HEK293 (cell line): ENCODE data around the gene TYRO3.
A peak's percentile ranks its signal among the peaks of the same experiment; 100 is the strongest.

Source experiments
- EGR2 ChIP-seq: fragments of 450-650 bp; formaldehyde crosslinking; IDR thresholded peaks from 2 replicates; pipeline ENCODE4 v1.5.1; 2016; ENCODE audit warnings: low read depth, missing biosample characterization, missing genetic modification characterization
- GLIS1 ChIP-seq: fragments of 450-650 bp; formaldehyde crosslinking; IDR thresholded peaks from 2 replicates; pipeline ENCODE4 v1.5.1; 2016; ENCODE audit warnings: missing biosample characterization, missing genetic modification characterization
- GLIS2 ChIP-seq: fragments of 450-650 bp; formaldehyde crosslinking; IDR thresholded peaks from 2 replicates; pipeline ENCODE4 v1.5.1; 2016; ENCODE audit warnings: missing biosample characterization, missing genetic modification characterization
- IKZF3 ChIP-seq: fragments of 450-650 bp; IDR thresholded peaks from 2 replicates; pipeline ENCODE4 v1.5.0; 2018; ENCODE audit warnings: missing biosample characterization, mild to moderate bottlenecking, missing genetic modification characterization, moderate library complexity
- KLF1 ChIP-seq: fragments of 450-650 bp; formaldehyde crosslinking; IDR thresholded peaks from 2 replicates; pipeline ENCODE4 v1.5.1; 2016; ENCODE audit warnings: missing biosample characterization, missing genetic modification characterization
- KLF10 ChIP-seq: fragments of 450-650 bp; IDR thresholded peaks from 2 replicates; pipeline ENCODE4 v1.5.1; 2018; ENCODE audit warnings: missing biosample characterization, mild to moderate bottlenecking, missing genetic modification characterization
- SP2 ChIP-seq: fragments of 450-650 bp; formaldehyde crosslinking; IDR thresholded peaks from 2 replicates; pipeline ENCODE4 v1.5.1; 2016; ENCODE audit warnings: missing biosample characterization, missing genetic modification characterization
- TSHZ1 ChIP-seq: fragments of 450-650 bp; formaldehyde crosslinking; IDR thresholded peaks from 2 replicates; pipeline ENCODE4 v1.5.1; 2016; ENCODE audit warnings: missing biosample characterization, missing genetic modification characterization, borderline replicate concordance
- WT1 ChIP-seq: fragments of 450-650 bp; formaldehyde crosslinking; IDR thresholded peaks from 2 replicates; pipeline ENCODE4 v1.5.1; 2016; ENCODE audit warnings: missing biosample characterization, missing genetic modification characterization
- ZBTB7A ChIP-seq: fragments of 450-650 bp; formaldehyde crosslinking; IDR thresholded peaks from 2 replicates; pipeline ENCODE4 v1.5.1; 2016; ENCODE audit warnings: low read depth, missing biosample characterization, missing genetic modification characterization
- ZFP69B ChIP-seq: fragments of 450-650 bp; formaldehyde crosslinking; IDR thresholded peaks from 2 replicates; pipeline ENCODE4 v1.5.1; 2016; ENCODE audit warnings: missing biosample characterization, missing genetic modification characterization
- ZNF121 ChIP-seq: fragments of 450-650 bp; formaldehyde crosslinking; IDR thresholded peaks from 2 replicates; pipeline ENCODE4 v1.5.1; 2016; ENCODE audit warnings: missing biosample characterization, missing genetic modification characterization
- ZNF211 ChIP-seq: fragments of 450-650 bp; formaldehyde crosslinking; IDR thresholded peaks from 2 replicates; pipeline ENCODE4 v1.5.1; 2016; ENCODE audit warnings: low read depth, missing biosample characterization, missing genetic modification characterization
- ZNF350 ChIP-seq: fragments of 450-650 bp; formaldehyde crosslinking; IDR thresholded peaks from 2 replicates; pipeline ENCODE4 v1.5.0; 2017; ENCODE audit warnings: missing biosample characterization, mild to moderate bottlenecking, missing genetic modification characterization
- ZNF366 ChIP-seq: fragments of 450-650 bp; formaldehyde crosslinking; conservative IDR thresholded peaks from 2 replicates; pipeline ENCODE4 v1.5.1; 2016; ENCODE audit warnings: missing biosample characterization, missing genetic modification characterization
- ZNF398 ChIP-seq: fragments of 450-650 bp; formaldehyde crosslinking; IDR thresholded peaks from 2 replicates; pipeline ENCODE4 v1.5.1; 2017; ENCODE audit warnings: missing biosample characterization, missing genetic modification characterization
- ZNF529 ChIP-seq: fragments of 450-650 bp; formaldehyde crosslinking; IDR thresholded peaks from 2 replicates; pipeline ENCODE4 v1.5.1; 2017; ENCODE audit warnings: missing genetic modification characterization, missing biosample characterization; ENCODE audit not compliant: insufficient replicate concordance
- ZNF544 ChIP-seq: fragments of 450-650 bp; formaldehyde crosslinking; IDR thresholded peaks from 2 replicates; pipeline ENCODE4 v1.5.0; 2017; ENCODE audit warnings: missing biosample characterization, missing genetic modification characterization
- ZNF629 ChIP-seq: fragments of 450-650 bp; formaldehyde crosslinking; IDR thresholded peaks from 2 replicates; pipeline ENCODE4 v1.5.1; 2017; ENCODE audit warnings: missing biosample characterization, missing genetic modification characterization
- ZNF639 ChIP-seq: fragments of 450-650 bp; formaldehyde crosslinking; IDR thresholded peaks from 2 replicates; pipeline ENCODE4 v1.5.1; 2016; ENCODE audit warnings: missing biosample characterization, missing genetic modification characterization
- ZNF654 ChIP-seq: fragments of 450-650 bp; formaldehyde crosslinking; IDR thresholded peaks from 2 replicates; pipeline ENCODE4 v1.5.1; 2016; ENCODE audit warnings: low read depth, missing biosample characterization, missing genetic modification characterization
- ZNF658 ChIP-seq: fragments of 450-650 bp; formaldehyde crosslinking; IDR thresholded peaks from 2 replicates; pipeline ENCODE4; 2016; ENCODE audit warnings: missing biosample characterization, missing genetic modification characterization
- ZNF660 ChIP-seq: fragments of 450-650 bp; IDR thresholded peaks from 2 replicates; pipeline ENCODE4 v1.5.1; 2018; ENCODE audit warnings: missing biosample characterization, mild to moderate bottlenecking, missing genetic modification characterization
- ZNF837 ChIP-seq: fragments of 450-650 bp; formaldehyde crosslinking; IDR thresholded peaks from 2 replicates; pipeline ENCODE4 v1.5.1; 2016; ENCODE audit warnings: missing biosample characterization, missing genetic modification characterization
- TF ChIP-seq, protein P1 (sequence below): fragments of 450-650 bp; formaldehyde crosslinking; conservative IDR thresholded peaks from 2 replicates; pipeline ENCODE4 v1.5.1; 2016; ENCODE audit warnings: low read depth, missing biosample characterization, missing genetic modification characterization
- TF ChIP-seq, protein P2 (sequence below): fragments of 450-650 bp; formaldehyde crosslinking; IDR thresholded peaks from 2 replicates; pipeline ENCODE4 v1.5.1; 2016; ENCODE audit warnings: missing biosample characterization, missing genetic modification characterization

TYRO3 gene

GRCh38 chr15:41621200-41622193, 62.5 kb downstream of the TYRO3 start (continued):
- TF ChIP-seq ZFP69B (tag by site-specific recombination) (peak; percentile 70; the same call in 1 of the 2 replicates), ZNF529 (tag by site-specific recombination) (no peak), KLF1 (tag by site-specific recombination) (peak; percentile 51), ZNF366 (tag by site-specific recombination) (0 out of 2 replicates have a peak, but pooled peaks have one; percentile 17), ZNF398 (tag by site-specific recombination) (0 out of 2 replicates have a peak, but pooled peaks have one; percentile 19), ZNF658 (no peak), ZNF629 (tag by site-specific recombination) (peak; percentile 55; the same call in 1 of the 2 replicates), ZNF837 (tag by site-specific recombination) (no peak), GLIS2 (tag by site-specific recombination) (peak; percentile 76; the same call in 1 of the 2 replicates), GLIS1 (tag by site-specific recombination) (peak; percentile 73; the same call in 1 of the 2 replicates), ZBTB7A (tag by site-specific recombination) (peak; percentile 20; the same call in 1 of the 2 replicates), KLF10 (tag by site-specific recombination) (peak; percentile 99), ZNF121 (tag by site-specific recombination) (no peak), ZNF639 (peak; percentile 49; the same call in 1 of the 2 replicates), ZNF654 (no peak), EGR2 (tag by site-specific recombination) (peak; percentile 87), ZNF544 (no peak), ZNF211 (tag by site-specific recombination) (peak; percentile 66; the same call in 1 of the 2 replicates), SP2 (tag by site-specific recombination) (peak; percentile 68), ZNF350 (tag by site-specific recombination) (no peak), IKZF3 (peak; percentile 63), TSHZ1 (tag by site-specific recombination) (no peak), WT1 (peak; percentile 35; the same call in 1 of the 2 replicates), ZNF660 (tag by site-specific recombination) (peak; percentile 33; the same call in 1 of the 2 replicates)
- TF ChIP-seq, protein P1, sequence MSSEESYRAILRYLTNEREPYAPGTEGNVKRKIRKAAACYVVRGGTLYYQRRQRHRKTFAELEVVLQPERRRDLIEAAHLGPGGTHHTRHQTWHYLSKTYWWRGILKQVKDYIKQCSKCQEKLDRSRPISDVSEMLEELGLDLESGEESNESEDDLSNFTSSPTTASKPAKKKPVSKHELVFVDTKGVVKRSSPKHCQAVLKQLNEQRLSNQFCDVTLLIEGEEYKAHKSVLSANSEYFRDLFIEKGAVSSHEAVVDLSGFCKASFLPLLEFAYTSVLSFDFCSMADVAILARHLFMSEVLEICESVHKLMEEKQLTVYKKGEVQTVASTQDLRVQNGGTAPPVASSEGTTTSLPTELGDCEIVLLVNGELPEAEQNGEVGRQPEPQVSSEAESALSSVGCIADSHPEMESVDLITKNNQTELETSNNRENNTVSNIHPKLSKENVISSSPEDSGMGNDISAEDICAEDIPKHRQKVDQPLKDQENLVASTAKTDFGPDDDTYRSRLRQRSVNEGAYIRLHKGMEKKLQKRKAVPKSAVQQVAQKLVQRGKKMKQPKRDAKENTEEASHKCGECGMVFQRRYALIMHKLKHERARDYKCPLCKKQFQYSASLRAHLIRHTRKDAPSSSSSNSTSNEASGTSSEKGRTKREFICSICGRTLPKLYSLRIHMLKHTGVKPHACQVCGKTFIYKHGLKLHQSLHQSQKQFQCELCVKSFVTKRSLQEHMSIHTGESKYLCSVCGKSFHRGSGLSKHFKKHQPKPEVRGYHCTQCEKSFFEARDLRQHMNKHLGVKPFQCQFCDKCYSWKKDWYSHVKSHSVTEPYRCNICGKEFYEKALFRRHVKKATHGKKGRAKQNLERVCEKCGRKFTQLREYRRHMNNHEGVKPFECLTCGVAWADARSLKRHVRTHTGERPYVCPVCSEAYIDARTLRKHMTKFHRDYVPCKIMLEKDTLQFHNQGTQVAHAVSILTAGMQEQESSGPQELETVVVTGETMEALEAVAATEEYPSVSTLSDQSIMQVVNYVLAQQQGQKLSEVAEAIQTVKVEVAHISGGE (tag by site-specific recombination): peak; percentile 48; the same call in 1 of the 2 replicates
- TF ChIP-seq, protein P2, sequence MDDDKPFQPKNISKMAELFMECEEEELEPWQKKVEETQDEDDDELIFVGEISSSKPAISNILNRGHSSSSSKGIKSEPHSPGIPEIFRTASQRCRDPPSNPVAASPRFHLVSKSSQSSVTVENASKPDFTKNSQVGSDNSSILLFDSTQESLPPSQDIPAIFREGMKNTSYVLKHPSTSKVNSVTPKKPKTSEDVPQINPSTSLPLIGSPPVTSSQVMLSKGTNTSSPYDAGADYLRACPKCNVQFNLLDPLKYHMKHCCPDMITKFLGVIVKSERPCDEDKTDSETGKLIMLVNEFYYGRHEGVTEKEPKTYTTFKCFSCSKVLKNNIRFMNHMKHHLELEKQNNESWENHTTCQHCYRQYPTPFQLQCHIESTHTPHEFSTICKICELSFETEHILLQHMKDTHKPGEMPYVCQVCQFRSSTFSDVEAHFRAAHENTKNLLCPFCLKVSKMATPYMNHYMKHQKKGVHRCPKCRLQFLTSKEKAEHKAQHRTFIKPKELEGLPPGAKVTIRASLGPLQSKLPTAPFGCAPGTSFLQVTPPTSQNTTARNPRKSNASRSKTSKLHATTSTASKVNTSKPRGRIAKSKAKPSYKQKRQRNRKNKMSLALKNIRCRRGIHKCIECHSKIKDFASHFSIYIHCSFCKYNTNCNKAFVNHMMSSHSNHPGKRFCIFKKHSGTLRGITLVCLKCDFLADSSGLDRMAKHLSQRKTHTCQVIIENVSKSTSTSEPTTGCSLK (tag by site-specific recombination): no peak
